Measurements from ENCODE around the gene SENP8. TPM values are rescaled to one million over a fixed set of nuclear protein-coding genes. Genes with fewer than 3 reads are reported as not detected.

Gene SENP8
- total RNA-seq, 1 donor from 2014 or later, result 13.5 TPM

DNA sequence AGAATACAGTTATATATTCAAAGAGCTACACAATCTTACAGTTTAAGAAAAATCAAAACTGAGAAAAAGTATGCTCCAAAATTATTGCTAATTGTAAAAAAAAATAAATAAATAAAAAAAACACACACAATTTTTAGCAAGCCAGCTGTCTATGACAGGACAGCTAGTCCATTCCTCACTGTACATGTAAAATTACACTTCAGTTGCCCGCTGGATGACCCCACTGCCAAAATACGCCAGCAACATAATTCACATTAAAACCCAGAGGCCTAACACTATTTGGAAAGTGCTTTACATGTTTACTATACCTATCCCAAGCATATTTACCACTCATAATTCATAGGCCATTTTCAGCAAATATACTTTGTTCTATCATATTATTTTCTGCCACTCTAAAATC is 6.1 kb upstream of the SENP8 start:
- Mint-ChIP-seq H3K4me1 (peaks cover 15% of the 10 kb centered on the region), H3K27ac (no peak overlapping the region)
- TF ChIP-seq, protein P1, sequence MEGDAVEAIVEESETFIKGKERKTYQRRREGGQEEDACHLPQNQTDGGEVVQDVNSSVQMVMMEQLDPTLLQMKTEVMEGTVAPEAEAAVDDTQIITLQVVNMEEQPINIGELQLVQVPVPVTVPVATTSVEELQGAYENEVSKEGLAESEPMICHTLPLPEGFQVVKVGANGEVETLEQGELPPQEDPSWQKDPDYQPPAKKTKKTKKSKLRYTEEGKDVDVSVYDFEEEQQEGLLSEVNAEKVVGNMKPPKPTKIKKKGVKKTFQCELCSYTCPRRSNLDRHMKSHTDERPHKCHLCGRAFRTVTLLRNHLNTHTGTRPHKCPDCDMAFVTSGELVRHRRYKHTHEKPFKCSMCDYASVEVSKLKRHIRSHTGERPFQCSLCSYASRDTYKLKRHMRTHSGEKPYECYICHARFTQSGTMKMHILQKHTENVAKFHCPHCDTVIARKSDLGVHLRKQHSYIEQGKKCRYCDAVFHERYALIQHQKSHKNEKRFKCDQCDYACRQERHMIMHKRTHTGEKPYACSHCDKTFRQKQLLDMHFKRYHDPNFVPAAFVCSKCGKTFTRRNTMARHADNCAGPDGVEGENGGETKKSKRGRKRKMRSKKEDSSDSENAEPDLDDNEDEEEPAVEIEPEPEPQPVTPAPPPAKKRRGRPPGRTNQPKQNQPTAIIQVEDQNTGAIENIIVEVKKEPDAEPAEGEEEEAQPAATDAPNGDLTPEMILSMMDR (IDR thresholded peaks at IDR 0.05), result no peak
- TF ChIP-seq EZH2 (IDR thresholded peaks at IDR 0.05) (no peak), EZH2phosphoT487 (IDR thresholded peaks at IDR 0.05) (no peak)

DNA sequence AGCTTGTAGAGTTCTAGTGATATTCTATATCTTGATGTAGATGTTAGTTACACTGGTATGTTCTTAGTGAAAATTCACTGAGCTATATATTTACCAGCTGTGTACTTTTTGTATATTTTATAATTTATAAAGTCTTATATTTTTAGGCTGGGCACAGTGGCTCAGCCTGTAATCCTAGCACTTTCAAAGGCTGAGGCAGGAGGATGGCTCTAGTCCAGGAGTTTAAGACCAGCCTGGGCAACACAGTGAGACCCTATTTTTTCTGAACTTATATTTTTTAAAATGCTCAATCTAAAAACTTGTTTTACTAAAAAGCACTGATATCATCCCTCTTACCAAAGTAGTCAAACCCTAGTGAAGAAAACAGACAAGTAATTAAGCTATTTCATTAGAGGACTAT is 5.4 kb upstream of the SENP8 start:
- Mint-ChIP-seq H3K36me3 (peaks cover 4% of the 10 kb centered on the region), H3K9me3 (no peaks in the 10 kb centered on the region), H3K27ac (no peak overlapping the region), H3K27me3 (ENCODE audit: insufficient read depth, low read depth) (peaks cover 2% of the 10 kb centered on the region), H3K4me1 (peaks cover 15% of the 10 kb centered on the region), H3K4me3 (no peak overlapping the region)
- H3K4me1 ChIP-seq, result peaks cover 9% of the 10 kb centered on the region
- no peaks in the 10 kb centered on the region for H3K9me3 ChIP-seq (ENCODE audit: low read depth)
- peaks cover 53% of the 10 kb centered on the region for H3K79me2 ChIP-seq (ENCODE audit: low read depth)
- no peak overlapping the region for H3K4me3 ChIP-seq
- no peak for DNase-seq (ENCODE audit: low spot score)
- H3K27me3 ChIP-seq, result no peaks in the 10 kb centered on the region
- H3K9ac ChIP-seq, result no peak overlapping the region
- no peak overlapping the region for H3K27ac ChIP-seq
- H3K4me2 ChIP-seq, result no peak overlapping the region
- peaks cover 17% of the 10 kb centered on the region for H4K20me1 ChIP-seq (ENCODE audit: low read depth)
- no peaks in the 10 kb centered on the region for H3K36me3 ChIP-seq
- peaks cover 16% of the 10 kb centered on the region for H3F3A ChIP-seq (ENCODE audit: low read depth)
- TF ChIP-seq EZH2 (IDR thresholded peaks at IDR 0.05) (no peak), EZH2phosphoT487 (IDR thresholded peaks at IDR 0.05) (no peak)
- TF ChIP-seq, protein P1 (IDR thresholded peaks at IDR 0.05), result no peak
- no peak overlapping the region for H2AFZ ChIP-seq (replicated peaks)

More for the DNA sequence above, 6.1 kb upstream of the SENP8 start:
- Mint-ChIP-seq H3K27me3 (ENCODE audit: insufficient read depth, low read depth) (peaks cover 2% of the 10 kb centered on the region), H3K9me3 (no peaks in the 10 kb centered on the region), H3K4me3 (no peak overlapping the region), H3K36me3 (peaks cover 4% of the 10 kb centered on the region)
- Histone ChIP-seq H3K79me2 (ENCODE audit: low read depth) (peaks cover 56% of the 10 kb centered on the region), H3K27ac (no peak overlapping the region), H3K36me3 (no peaks in the 10 kb centered on the region), H4K20me1 (ENCODE audit: low read depth) (peaks cover 16% of the 10 kb centered on the region), H3K4me1 (peaks cover 9% of the 10 kb centered on the region), H2AFZ (replicated peaks) (no peak overlapping the region), H3K4me3 (no peak overlapping the region), H3K9me3 (ENCODE audit: low read depth) (no peaks in the 10 kb centered on the region), H3F3A (ENCODE audit: low read depth) (peaks cover 9% of the 10 kb centered on the region), H3K9ac (no peak overlapping the region), H3K4me2 (no peak overlapping the region), H3K27me3 (no peaks in the 10 kb centered on the region)
- DNase-seq (ENCODE audit: low spot score), result no peak

DNA sequence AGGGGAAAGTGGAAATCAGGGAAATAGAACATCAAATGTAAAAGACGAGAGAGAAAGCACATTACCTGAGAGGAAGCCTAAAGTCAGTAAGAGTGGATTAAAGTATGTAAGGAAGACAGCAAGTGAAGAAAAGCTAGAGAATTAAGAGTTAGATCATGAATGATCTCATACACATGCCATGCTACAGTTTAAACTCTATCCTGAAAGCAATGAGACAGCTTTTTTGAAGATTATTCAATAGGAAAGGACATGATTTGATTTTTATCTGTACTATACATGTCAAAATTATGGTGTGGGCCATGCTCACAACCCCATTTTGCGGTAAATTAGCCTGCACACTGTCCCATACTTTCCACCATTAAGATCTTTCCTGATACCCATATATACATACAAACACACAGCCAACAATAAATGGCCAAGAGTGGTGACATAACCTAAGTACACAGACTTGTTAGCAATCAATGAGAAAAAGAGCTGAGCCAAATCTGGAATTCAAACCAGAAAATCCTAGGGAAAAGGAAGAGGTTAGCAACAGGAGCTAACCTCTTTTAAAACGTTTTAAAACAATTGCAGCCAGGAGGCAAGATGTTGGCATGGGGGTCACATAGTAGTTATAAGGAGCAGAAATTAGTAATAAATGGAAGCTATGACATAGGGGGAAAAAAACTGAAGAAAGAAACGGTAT is 4.7 kb upstream of the SENP8 start:
- Mint-ChIP-seq H3K36me3 (peaks cover 4% of the 10 kb centered on the region), H3K4me1 (peaks cover 15% of the 10 kb centered on the region), H3K27ac (no peak overlapping the region), H3K4me3 (no peak overlapping the region), H3K27me3 (ENCODE audit: insufficient read depth, low read depth) (peaks cover 2% of the 10 kb centered on the region), H3K9me3 (no peaks in the 10 kb centered on the region)
- Histone ChIP-seq H3K9ac (no peak overlapping the region), H3K9me3 (ENCODE audit: low read depth) (no peaks in the 10 kb centered on the region), H3K27me3 (no peaks in the 10 kb centered on the region), H3F3A (ENCODE audit: low read depth) (peaks cover 21% of the 10 kb centered on the region), H2AFZ (replicated peaks) (no peak overlapping the region), H3K27ac (no peak overlapping the region), H3K4me3 (no peak overlapping the region), H3K36me3 (no peaks in the 10 kb centered on the region), H3K4me1 (peaks cover 9% of the 10 kb centered on the region), H3K79me2 (ENCODE audit: low read depth) (peaks cover 53% of the 10 kb centered on the region), H3K4me2 (no peak overlapping the region), H4K20me1 (ENCODE audit: low read depth) (peaks cover 17% of the 10 kb centered on the region)
- DNase-seq (ENCODE audit: low spot score), result no peak
- TF ChIP-seq, protein P1 (IDR thresholded peaks at IDR 0.05), result no peak
- no peak for TF ChIP-seq EZH2 (IDR thresholded peaks at IDR 0.05)
- no peak for TF ChIP-seq EZH2phosphoT487 (IDR thresholded peaks at IDR 0.05)

Data from neural progenitor cell (in vitro differentiated cells).